Measurements from ENCODE around the gene CCBE1. TPM values are rescaled to one million over a fixed set of nuclear protein-coding genes. Genes with fewer than 3 reads are reported as not detected.
"Not testable (repeated sequence)": the region's sequence is repeated elsewhere in the genome, so short reads cannot be mapped to it uniquely, and the experiment has no call there.

The CCBE1 gene
- total RNA-seq, 1 donor from 2014 or later: 44.6 TPM

DNA sequence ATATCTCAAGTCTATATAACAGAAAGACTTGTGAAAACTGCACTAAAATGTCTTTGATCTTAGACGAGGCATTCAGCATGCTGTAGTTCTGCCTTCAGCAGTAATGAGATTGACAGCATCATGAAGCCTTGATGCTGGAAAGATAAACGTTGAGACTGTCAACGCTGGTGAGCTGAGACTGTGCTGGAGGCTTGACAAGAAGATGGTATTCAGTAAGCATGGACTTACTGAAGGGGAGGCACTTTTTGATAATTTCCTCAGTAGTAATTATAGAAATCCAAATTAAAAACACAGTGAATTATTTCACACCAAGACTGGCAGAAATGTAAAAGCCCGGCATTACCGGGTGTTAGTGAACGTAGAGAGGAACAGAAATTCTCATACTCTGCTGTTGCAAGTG is 162.2 kb downstream of the CCBE1 start:
- DNase-seq: no peak

DNA sequence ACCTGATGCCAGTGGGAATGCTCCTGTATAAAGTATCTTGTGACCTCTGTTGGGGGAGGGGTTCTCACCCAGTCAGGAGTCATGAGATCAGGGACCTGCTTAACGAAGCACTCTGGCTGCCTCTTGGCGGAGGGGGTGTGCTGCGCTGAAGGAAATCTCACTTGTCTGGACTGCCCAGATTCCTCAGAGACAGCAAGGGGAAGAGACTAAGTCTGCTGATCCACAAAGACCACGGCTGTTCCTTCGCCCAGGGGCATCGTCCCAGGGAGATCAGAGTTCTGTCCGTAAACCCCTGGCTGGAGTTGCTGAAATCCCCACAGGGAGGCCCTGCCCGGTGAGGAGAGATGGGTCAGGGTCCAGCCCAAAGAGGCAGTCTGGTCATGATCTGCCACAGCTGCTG is 168.4 kb downstream of the CCBE1 start:
- DNase-seq: no peak

DNA sequence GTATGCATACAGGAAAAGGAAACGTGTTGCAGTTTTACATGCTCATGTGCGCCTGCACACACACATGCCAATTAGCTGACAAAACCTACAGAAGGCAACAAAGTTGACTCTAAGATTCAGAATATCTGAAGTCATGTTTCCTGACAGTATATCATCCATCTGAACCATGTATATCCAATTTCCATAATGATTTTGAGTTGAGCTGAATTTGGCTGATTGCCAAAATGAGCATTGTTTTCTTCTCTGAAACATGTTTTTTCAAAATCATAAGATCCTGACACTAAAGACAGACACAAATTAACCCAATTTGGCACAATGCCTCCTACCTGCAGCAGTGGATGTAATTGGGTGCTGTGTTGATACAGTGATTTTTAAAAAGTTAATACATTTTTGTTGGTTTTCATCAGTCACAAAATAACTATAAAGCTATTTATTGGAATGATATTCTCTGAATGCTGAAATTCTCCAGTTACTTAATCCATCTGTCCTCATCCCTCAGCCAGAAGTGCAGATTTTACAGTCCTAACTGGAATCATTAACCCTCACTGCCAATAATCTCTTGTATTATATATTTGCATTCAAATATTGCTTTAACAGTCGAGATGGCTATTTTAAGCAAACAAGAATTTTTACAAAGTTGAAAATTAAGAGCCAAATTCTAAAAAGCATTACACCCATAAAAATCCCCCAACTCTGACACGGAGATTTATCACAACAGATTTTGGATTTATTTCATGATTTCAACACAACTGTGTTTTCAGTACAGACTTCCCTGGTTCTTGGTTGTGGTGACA is 176.5 kb downstream of the CCBE1 start:
- no peak for DNase-seq

DNA sequence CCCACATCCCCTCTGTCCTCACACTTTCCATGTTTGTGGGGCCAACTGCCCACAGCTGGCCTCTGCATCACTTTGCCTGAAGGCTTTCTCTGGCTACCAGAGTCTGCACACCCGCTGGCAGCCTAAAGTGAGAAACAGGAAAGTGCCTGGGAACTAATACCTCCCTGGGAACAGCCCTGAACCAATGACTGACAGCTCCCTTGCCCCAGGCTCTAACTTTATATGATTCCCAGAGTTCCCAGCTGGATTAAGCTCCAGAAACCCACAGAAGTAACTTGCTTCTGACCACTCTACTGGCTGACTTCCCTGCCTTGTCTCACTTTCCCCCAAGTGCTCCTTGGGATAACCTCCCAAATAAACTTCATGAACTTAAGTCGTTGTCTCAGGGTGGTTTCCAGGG is 178.5 kb downstream of the CCBE1 start:
- no peak for DNase-seq

DNA sequence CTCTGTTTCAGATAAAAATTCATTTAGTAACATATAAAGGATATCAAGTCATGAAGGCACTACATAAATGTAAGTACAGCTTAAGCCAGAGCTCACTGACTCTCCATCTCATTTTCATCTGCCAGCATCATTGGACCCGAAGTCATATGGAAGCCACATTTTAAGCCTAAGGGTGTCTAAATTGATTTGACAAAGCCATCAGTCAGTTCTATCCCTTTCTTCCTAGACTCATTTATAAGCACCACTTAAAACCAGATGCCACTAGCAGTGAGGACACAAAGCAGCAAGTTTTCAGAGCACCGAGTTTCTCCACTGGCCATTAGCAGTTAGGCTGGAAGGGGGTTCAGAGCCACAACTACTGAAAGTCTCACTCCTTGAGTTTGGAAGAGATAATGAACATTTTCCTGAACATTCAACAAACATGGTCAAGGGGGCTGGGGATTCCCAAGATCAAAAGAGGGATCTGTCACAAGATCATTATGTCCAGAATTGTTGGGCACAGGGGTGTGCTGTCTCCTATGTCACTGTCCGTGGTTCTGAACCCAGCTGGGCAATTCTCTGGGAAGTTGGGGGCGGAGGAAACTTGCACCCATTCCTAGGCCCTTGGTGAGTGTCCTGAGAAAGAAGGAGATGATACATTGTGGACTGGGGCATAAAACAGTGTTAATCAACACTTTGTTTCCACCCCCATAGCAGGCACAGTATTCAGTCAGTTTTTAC is 179.6 kb downstream of the CCBE1 start:
- no peak for DNase-seq

DNA sequence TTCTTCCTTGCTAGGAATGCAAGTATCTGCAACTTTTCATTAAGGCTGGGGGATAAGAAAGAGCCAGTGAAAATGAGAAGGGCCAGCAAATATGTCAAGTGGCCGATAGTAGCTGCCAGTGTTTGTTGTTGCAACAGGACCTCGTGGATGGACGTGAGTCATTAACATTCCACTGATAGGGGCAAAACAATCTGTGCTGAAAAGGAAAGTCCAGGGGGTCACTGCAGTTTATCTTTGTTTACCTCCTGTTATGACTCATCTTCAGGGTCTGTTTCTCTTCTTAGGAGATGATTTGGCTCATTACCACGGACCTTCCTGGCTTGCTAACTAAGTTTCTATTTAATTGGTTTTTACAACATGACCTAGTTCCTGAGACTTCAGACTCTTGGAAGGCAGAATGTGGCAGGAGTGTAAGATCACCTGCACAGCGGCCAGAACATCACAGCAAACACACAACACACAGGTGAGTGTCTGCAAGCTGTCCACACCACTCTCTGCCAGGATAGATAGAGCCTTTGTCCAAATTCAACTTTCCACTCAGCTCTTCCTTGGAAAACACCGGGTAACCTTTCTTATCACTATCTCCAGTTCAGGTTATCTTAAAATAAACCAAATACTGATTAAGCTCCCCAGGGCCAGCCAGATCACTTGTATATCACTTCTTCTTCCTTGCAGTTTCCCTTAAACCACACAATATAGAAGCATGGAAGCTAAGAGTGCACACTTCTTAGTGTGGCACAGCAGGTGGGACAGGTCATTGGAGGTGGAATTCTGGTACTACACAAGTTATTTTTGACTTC is 180.7 kb downstream of the CCBE1 start:
- DNase-seq: no peak

DNA sequence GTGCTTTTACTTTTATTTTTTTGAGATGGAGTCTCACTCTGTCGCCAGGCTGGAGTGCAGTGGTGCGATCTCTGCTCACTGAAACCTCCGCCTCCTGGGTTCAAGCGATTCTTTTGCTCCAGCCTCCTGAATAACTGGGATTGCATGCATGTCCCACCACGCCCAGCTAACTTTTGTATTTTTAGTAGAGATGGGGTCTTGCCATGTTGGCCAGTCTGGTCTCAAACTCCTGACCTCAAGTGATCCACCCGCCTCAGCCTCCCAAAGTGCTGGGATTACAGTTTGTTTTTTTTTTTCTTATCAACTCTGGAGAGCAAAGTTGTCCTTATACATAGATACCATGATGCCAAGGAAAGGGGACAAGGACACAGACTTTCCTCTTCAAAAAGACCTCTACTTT is 181.3 kb downstream of the CCBE1 start:
- DNase-seq: not testable (repeated sequence)

DNA sequence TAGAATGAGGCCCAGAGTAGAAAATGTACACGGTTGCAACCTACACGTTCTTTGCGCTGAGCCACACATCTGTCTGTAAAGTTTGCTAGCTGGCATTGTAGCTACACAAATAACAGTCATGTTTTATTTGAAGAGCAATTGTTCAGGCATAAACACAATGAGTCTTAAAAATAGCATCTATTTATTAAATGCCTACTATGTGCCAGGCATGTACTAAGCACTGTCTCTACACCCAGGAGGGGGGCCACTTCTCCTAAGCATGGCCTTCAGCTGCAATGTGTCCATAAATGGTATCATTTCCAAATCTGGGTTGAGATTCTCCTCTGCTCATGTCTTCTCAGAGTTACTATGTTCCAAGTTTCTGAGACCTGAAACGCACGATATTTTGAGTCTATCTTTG is 182.1 kb downstream of the CCBE1 start:
- no peak for DNase-seq

DNA sequence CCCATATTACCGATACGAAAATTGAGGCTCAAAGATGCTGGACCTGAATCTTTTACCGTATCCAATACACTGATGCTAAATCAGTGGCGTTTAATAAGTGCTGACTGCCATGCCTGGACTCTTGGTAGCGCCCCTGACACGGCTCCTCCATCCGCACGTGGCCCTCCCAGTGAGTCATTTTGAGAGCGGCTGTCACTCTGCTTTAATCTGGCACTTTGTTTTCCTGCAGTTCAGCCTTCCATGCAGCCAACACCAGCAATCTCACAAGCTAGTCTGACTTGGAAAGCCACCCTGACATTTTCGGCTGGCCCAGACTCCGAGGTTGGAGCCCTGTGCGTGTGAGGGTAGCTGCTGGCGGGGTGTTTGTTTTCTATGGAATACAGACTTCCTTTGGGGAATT is 183.0 kb downstream of the CCBE1 start:
- DNase-seq: peak; percentile 3

DNA sequence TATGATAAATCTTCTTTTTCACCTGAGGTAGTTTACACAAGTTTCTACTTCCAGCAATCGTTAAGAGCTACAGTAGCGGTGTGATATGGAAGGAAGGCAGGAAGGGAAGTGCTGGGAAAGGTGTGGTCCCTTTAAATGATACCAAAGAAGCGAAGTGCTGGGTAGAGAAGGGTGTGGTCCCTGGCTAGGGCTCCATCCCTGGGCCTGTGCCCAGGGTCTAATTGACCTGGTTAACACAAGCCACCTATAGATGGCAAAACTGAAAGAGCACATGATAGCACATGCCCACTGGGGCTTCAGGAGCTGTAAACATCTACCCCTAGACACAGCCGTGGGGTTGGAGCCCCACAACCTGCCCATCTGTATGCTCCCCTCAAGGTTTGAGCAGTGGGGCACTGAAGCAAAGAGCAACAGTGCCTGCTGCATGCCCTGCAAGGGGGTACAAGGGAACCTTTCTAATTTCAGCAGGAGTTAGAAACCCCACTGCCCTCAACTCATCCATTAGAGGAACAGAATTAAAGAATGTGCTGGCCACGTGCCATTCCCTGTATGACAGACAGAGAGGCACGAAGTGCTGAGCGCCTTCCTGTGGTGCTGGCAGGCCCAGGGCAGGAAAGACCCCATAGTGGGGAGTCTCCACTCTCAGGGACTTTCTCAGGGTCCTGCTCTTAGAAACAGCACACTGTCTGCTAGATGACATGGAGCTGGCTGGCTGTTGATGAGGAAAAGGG is 185.0 kb downstream of the CCBE1 start:
- no peak for DNase-seq

DNA sequence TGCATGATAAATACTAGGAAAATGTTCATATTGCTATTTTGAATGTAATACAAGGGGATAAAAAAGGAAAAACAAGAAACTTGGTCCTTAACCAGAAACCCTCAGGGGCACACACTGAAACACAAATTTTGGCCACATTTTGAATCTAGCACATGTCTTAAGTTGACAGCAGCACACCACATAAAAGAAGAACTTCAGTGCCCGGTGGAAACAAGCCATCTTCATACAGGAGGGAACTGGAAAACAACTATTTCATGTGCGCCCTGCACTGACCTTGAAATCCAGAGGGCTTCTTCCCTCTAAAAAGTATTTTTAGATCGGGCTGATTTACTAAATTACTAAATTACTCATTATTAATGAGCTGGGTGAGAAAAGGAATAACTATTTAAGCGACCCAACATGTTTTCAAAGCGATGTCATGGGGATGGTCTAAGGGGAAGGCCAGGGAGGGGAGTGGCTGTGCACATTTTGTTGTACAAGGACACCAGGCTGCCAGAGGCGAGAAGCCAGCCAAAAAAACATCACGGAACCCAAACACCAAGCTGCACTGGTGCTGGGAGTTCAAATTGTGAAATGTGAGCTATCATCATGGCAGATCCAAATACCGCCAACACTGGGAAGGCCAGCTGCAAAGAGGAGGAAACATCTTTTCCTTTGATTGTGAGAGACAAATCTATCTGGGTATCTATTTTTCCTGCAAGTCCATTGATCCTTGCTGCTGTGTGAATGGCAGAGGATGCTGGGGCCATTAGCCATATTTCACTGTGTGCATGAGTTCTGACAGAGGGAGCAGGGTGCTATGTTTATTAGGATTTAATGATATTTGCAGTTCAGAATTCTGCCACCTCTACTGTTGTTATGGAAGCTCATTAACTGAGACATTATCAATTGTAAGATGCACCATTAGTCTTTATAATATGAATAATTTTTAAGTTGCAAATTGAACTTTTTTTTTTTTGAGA is 187.5 kb downstream of the CCBE1 start:
- DNase-seq: no peak

DNA sequence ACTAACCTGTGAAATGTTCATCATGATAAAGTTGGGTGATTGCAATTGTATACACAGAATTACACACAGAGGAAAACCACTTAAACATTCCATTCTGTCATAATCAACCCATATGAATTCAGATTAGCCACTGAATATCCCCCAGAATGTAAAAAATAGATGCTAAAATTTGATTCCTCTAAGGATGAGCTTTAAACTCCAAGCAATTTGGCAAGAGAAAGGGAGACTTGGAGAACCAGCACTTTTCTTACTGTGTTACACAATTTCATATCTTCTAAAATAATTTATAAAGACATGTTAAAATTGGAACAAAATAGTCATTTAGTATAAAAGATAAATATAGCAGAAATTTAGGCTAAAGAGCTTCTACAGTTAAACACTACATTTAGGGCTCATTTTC is 191.9 kb downstream of the CCBE1 start:
- DNase-seq: no peak

DNA sequence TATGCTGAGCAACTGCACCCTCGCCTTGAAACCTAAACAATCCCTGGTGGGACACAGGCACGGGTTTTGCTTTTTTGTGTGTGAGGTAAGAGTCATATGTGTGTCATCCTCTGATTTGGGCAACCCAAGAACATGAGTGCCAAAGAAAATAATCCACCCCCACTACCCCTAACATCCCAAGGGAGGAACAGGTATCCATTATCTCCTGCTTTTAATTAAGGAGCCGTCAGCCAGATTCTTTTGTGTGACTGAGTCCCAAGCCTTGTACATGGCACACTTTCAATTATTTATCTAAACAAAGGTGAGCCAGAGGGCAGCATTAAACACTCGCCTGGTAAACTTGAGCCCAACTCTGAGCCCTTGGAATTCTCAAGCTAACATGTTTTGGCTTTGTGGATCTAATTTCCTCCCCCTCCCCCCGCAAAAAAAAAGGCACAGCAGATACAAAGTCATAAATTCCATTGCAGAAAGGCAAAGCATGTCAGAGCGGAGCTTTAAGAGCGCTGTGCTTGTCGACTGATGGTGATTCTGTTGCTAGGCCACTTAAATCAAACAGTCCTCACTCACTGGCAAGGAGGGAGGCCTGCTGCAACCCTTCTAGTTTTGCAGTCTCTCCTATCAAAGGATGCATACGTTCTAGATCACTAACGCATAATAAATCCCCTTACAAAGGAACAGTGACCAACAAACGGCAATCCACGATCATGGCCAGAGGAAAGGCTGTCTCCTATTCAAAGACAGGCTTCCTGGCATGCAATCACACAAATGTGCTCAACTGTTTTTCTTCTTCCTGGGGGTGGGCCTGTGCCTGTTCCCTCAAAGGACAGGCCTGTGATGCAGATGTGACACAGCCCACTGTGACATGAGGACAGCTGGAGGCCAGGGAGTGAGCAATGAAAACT is 194.7 kb downstream of the CCBE1 start:
- no peak for DNase-seq

DNA sequence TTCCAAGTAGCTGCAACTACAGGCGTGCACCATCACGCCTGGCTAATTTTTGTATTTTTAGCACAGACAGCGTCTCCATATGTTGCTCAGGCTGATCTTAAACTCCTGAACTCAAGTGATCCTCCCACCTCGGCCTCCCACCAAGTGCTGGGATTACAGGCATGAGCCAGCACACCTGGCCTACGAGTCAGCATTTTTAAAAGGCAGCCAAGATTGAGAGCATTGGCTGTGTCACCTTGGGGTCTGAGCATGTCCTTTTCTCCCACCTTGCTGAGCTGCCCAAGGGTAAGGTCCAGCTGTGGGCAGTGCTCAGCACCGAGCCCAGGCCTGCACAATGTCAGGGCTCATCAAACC is 195.3 kb downstream of the CCBE1 start:
- DNase-seq: no peak

DNA sequence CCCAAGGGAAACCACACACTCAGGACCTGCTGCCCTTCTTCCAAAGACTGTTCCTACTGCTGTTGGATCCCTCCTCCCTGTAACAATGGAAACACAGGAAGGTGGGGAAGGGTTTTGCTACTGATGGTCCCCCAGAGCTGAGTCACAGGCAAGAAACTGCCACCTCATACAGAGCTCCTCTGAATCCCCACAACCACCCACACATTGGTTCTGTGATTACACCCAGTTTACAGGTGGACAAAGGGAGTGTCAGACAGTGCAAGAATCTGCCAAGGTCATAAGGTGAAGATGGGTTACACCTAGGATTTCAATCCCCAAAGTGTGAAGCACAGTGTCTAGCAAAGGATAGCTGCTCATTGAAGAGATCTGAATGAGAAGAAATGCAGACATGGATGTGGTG is 196.5 kb downstream of the CCBE1 start:
- DNase-seq: no peak

DNA sequence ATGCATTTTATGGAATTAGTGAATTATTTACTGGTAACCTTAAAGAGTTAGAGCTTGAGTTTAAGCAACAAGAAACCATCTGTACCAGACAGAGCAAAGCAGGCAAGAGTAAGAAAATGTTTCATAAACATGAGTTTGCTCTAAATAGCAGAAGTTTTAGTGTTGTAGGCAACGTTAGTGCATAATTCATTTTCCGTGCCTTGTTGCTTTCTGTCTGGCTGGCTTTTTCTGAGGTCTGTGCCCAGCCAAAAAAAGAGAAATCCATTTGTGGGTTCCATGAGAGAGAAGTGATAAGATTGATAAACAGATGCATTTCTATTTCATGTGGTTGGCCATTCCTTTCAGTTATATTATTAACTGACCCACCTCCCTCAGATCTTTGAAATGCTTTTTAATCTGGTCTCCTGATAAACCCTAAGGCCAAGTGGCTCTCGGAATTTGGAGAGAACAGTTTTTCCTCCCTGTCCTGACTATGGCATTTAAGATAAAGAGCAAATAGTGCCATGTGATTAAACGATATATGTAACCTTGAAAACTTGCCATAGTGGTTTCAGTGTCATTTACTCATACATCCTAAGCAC is 198.6 kb downstream of the CCBE1 start:
- no peak for DNase-seq

DNA sequence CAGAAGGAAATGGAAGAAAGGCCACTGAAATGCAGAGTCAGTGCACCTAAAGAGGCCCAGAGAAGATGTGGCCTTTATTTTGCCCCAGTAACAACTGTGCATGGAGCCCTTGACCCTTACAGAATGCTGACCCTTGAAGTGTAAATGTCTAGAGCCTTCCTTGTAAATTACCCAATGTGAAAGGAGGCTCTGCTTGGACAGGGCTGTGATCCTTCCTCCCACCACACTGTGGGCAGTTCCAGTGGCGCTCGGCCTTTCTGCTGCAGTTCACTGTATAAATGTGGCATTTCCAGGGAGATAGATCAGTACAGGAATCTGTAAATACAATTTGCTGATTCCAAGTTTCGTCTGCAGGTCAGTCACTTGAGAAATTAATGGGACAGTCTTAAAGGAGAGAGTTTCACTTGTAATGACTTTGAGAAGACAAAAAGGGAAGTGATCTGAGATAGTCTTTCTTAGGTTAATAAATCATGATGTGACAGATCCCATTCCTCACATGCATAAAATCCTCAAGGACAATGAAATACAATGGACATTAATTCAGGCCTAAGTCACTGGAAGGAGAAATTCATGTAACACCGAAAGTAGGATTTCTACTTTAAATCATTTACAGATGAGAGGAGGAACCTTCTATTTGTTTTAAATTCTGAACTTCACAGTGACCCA is 204.3 kb downstream of the CCBE1 start:
- DNase-seq: no peak

DNA sequence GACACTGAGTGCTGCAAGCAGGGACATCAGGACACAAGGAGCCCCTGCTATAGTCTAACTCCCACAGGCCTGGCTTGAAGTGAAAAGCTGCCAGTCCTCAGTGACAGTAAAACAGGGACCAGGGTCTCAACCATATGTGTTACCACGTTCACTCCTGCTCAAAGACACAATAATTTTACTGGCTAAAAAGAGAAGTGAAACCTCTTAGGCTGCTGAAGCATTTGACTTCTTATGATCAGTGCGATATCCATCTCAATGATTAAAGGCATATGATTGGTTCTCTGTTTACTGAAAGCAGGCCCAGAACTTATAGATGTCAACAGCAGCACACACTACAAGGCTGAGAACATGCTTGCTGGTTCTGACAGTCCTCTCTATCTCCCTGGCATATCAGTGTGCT is 208.3 kb downstream of the CCBE1 start:
- DNase-seq: no peak

DNA sequence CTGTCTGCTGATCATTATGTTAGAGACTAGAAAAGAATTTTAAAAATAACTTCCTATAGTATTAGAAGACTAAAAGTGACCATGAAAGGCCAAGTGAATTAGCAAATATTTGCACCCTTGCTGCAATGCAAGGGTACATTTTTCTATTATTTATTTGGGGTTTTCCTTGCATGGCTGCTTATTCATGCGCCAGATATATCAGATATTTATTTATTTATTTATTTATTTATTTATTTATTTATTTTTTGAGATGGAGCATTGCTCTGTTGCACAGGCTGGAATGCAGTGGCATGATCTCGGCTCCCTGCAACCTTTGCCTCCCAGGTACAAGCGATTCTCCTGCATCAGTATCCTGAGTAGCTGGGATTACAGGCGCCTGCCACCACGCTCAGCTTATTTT is 211.8 kb downstream of the CCBE1 start:
- DNase-seq: no peak

Measured in occipital lobe (tissue), 2 donors.